Hematopoietic multipotent progenitor cell (in vitro differentiated cells): ENCODE measurements around the gene KLHL5. TPM values are rescaled to one million over a fixed set of nuclear protein-coding genes. Genes with fewer than 3 reads are reported as not detected.
"Not testable (repeated sequence)": the region's sequence is repeated elsewhere in the genome, so short reads cannot be mapped to it uniquely, and the experiment has no call there.

ENCODE experiments used
- DNase-seq, 3 donors: peaks; one replicate each; pipeline ENCODE4 v3.0.0-alpha.2; 2011 to 2015; ENCODE audit warnings: low read depth in 2 of 3, low spot score in 2 of 3
- total RNA-seq: library from RNA; depleted of rRNA; stranded (reverse); fragments of >200 nt; gene quantifications from one replicate; pipeline ENCODE4 v1.2.3, GENCODE V29; 2012

KLHL5 gene
- total RNA-seq, 1 donor = 34.2 TPM

GRCh38 chr4:39096847-39097246 lies 34.8 kb downstream of the KLHL5 start:
- DNase-seq = peak in 1 of 3 donors; percentile 19

GRCh38 chr4:39097290-39097689 lies 35.3 kb downstream of the KLHL5 start:
- no peak for DNase-seq

GRCh38 chr4:39102297-39102696 lies 40.3 kb downstream of the KLHL5 start:
- DNase-seq = no peak

GRCh38 chr4:39103291-39103690 lies 41.3 kb downstream of the KLHL5 start:
- DNase-seq = peak in 1 of 3 donors; percentile 3

- DNase-seq = no peak
These were observed 42.2 kb downstream of the KLHL5 start for GRCh38 chr4:39104255-39104654.

GRCh38 chr4:39106011-39106410 lies 44.0 kb downstream of the KLHL5 start:
- DNase-seq = no peak

GRCh38 chr4:39114436-39114835 lies 52.4 kb downstream of the KLHL5 start:
- no peak for DNase-seq

GRCh38 chr4:39118034-39118658 lies 56.1 kb downstream of the KLHL5 start:
- DNase-seq = no peak

GRCh38 chr4:39120418-39120817 lies 58.4 kb downstream of the KLHL5 start:
- DNase-seq = no peak

- no peak for DNase-seq
These were observed 63.0 kb downstream of the KLHL5 start for GRCh38 chr4:39124885-39125599.

- no peak for DNase-seq
These were observed 63.6 kb downstream of the KLHL5 start for GRCh38 chr4:39125600-39125985.

- DNase-seq = no peak
These were observed 64.4 kb downstream of the KLHL5 start for GRCh38 chr4:39126256-39127095.

GRCh38 chr4:39133623-39134022 lies 71.6 kb downstream of the KLHL5 start:
- DNase-seq = no peak

- DNase-seq = no peak
These were observed 72.8 kb downstream of the KLHL5 start for GRCh38 chr4:39134683-39135306.

- not testable (repeated sequence) for DNase-seq
These were observed 76.2 kb downstream of the KLHL5 start for GRCh38 chr4:39138227-39138626.

- DNase-seq = no peak
These were observed 84.2 kb downstream of the KLHL5 start for GRCh38 chr4:39146211-39146610.

GRCh38 chr4:39154009-39154408 lies 92.0 kb downstream of the KLHL5 start:
- no peak for DNase-seq

GRCh38 chr4:39157520-39157919 lies 95.5 kb downstream of the KLHL5 start:
- no peak for DNase-seq

- no peak for DNase-seq
These were observed 104.1 kb downstream of the KLHL5 start for GRCh38 chr4:39166177-39166576.

GRCh38 chr4:39166669-39167068 lies 104.6 kb downstream of the KLHL5 start:
- DNase-seq = no peak

- peak in 1 of 3 donors; percentile 60 for DNase-seq
These were observed 107.4 kb downstream of the KLHL5 start for GRCh38 chr4:39169426-39169825.
